ENCODE results near the gene SLC35G2.

GRCh38 chr3:136840252-136840651 is 21.3 kb downstream of the SLC35G2 start:
- TF ChIP-seq CTCF (conservative IDR thresholded peaks at IDR 0.05; ENCODE audit: low read depth, low read length) (no peak), EZH2 (IDR thresholded peaks at IDR 0.05; ENCODE audit: low read length, unreplicated experiment) (no peak), EZH2phosphoT487 (IDR thresholded peaks at IDR 0.05; ENCODE audit: borderline replicate concordance, low read length) (no peak)

Measured in PC-3 (cell line).